B cell (primary cell): ENCODE results near the gene BBX. TPM values are rescaled to one million over a fixed set of nuclear protein-coding genes. Genes with fewer than 3 reads are reported as not detected.
"Not testable (repeated sequence)": the region's sequence is repeated elsewhere in the genome, so short reads cannot be mapped to it uniquely, and the experiment has no call there.

Experiments
- ATAC-seq: fragments of 200-7000 bp; cut with Tn5 transposase; one replicate; pipeline ENCODE4 v1.10.0; 2021; ENCODE audit warnings: low read depth, mild to moderate bottlenecking, moderate number of reproducible peaks, moderate library complexity
- CTCF ChIA-PET: fragments of 350-600 bp; sonication (Branson Sonifier 250); formaldehyde crosslinking; loops from one replicate; lab custom pipeline; 2021; ENCODE audit warnings: antibody characterized with exemption, inconsistent platforms; lab: Charles Lee
- POLR2A ChIA-PET: fragments of 350-600 bp; sonication (Branson Sonifier 250); formaldehyde crosslinking; loops from one replicate; lab custom pipeline; 2021; ENCODE audit warnings: antibody characterized with exemption; lab: Charles Lee
- DNase-seq: peaks from one replicate; pipeline ENCODE4 v3.0.0; 2013
- H2AFZ ChIP-seq: 2 replicates; pipeline ENCODE4 v1.6.1; 2012; ENCODE audit warnings: mild to moderate bottlenecking, low read depth, low read length; ENCODE audit not compliant: insufficient read depth, poor library complexity, severe bottlenecking
- H3K27ac ChIP-seq, 2 donors: 1 replicate in 1 of 2; 2 replicates in 1 of 2; pipeline ENCODE4 v1.5.1; 2012 to 2013; ENCODE audit warnings: low read length in 2 of 2, mild to moderate bottlenecking in 2 of 2, moderate library complexity in 1 of 2
- H3K27me3 ChIP-seq, 4 experiments: fragments of 200-600 bp in 1 of 4; sonication (generic) in 1 of 4; replicated peaks in 1 of 4; 1 replicate in 2 of 4; 2 replicates in 2 of 4; pipeline versions ENCODE4 v1.6.1 to v1.7.0; 2013 to 2016; ENCODE audit warnings: low read length in 3 of 4, mild to moderate bottlenecking in 2 of 4, mixed read lengths in 1 of 4, moderate library complexity in 1 of 4; ENCODE audit not compliant: insufficient read depth in 4 of 4, control insufficient read depth in 3 of 4; ENCODE audit errors: control extremely low read depth in 1 of 4
- H3K36me3 ChIP-seq, 2 experiments: replicated peaks in 1 of 2; 1 replicate in 1 of 2; 2 replicates in 1 of 2; pipeline versions ENCODE4 v1.6.1 to v1.7.1; 2013; ENCODE audit warnings: low read length in 1 of 2; ENCODE audit not compliant: insufficient read depth in 2 of 2, control insufficient read depth in 1 of 2; ENCODE audit errors: control extremely low read depth in 1 of 2, extremely low read depth in 1 of 2
- H3K4me1 ChIP-seq, 2 donors: fragments of 200-600 bp in 1 of 2; sonication (generic) in 1 of 2; 1 replicate in 1 of 2; 2 replicates in 1 of 2; pipeline versions ENCODE4 v1.5.1 to v1.6.1; 2013 to 2017; ENCODE audit warnings: low read length in 2 of 2; ENCODE audit not compliant: control insufficient read depth in 2 of 2, insufficient read depth in 2 of 2
- H3K4me2 ChIP-seq: replicated peaks from 2 replicates; pipeline ENCODE3; 2012; ENCODE audit warnings: mild to moderate bottlenecking, low read depth, low read length; ENCODE audit not compliant: poor library complexity, severe bottlenecking
- H3K4me3 ChIP-seq, 5 experiments: fragments of 200-600 bp in 1 of 5; sonication (generic) in 1 of 5; 1 replicate in 3 of 5; 2 replicates in 2 of 5; pipeline versions ENCODE4 v1.5.1 to v1.7.0; 2011 to 2016; ENCODE audit warnings: low read length in 4 of 5, mild to moderate bottlenecking in 4 of 5, low read depth in 2 of 5, control low read depth in 1 of 5, moderate library complexity in 1 of 5; ENCODE audit not compliant: insufficient read depth in 1 of 5; ENCODE audit errors: control extremely low read depth in 1 of 5, extremely low read depth in 1 of 5
- H3K79me2 ChIP-seq: fragments of 200-600 bp; sonication (generic); one replicate; pipeline ENCODE4 v1.6.0; 2016; ENCODE audit warnings: low read length; ENCODE audit not compliant: control insufficient read depth, insufficient read depth
- H3K9ac ChIP-seq: fragments of 200-600 bp; sonication (generic); 2 replicates; pipeline ENCODE4 v1.6.1; 2017; ENCODE audit warnings: mild to moderate bottlenecking, low read length, moderate library complexity
- H3K9me3 ChIP-seq, 3 donors: one replicate each; pipeline versions ENCODE4 v1.6.1 to v1.7.1; 2013; ENCODE audit warnings: low read length in 2 of 3; ENCODE audit not compliant: control insufficient read depth in 2 of 3, insufficient read depth in 1 of 3; ENCODE audit errors: control extremely low read depth in 1 of 3
- H4K20me1 ChIP-seq: 2 replicates; pipeline ENCODE4 v1.6.0; 2012; ENCODE audit warnings: mild to moderate bottlenecking, low read length; ENCODE audit not compliant: insufficient read depth, control insufficient read depth, poor library complexity, severe bottlenecking
- H3K27ac Mint-ChIP-seq: one replicate; pipeline ENCODE4 v1.8.0; 2021; ENCODE audit warnings: mixed read lengths
- H3K27me3 Mint-ChIP-seq: one replicate; pipeline ENCODE4 v1.8.0; 2021; ENCODE audit warnings: mixed read lengths
- H3K4me1 Mint-ChIP-seq: one replicate; pipeline ENCODE4 v1.8.0; 2021; ENCODE audit warnings: mixed read lengths
- H3K4me3 Mint-ChIP-seq: one replicate; pipeline ENCODE4 v1.8.0; 2021; ENCODE audit warnings: mixed read lengths
- H3K9me3 Mint-ChIP-seq: one replicate; pipeline ENCODE4 v1.8.0; 2022; ENCODE audit warnings: mixed read lengths; ENCODE audit not compliant: insufficient read depth
- CTCF ChIP-seq: fragments of 200-600 bp; IDR thresholded peaks from one replicate; pipeline ENCODE4 v1.8.0; 2022; ENCODE audit warnings: antibody characterized with exemption, mild to moderate bottlenecking
- EZH2 ChIP-seq: IDR thresholded peaks from 2 replicates; pipeline ENCODE4 v1.6.1; 2012; ENCODE audit warnings: borderline replicate concordance, low read depth, mild to moderate bottlenecking, moderate library complexity, low read length; ENCODE audit not compliant: insufficient read depth, poor library complexity, severe bottlenecking
- WGBS: methylation state at CpG from one replicate; pipeline ENCODE4 v1.1.5; 2013; ENCODE audit warnings: missing lambda C conversion rate; ENCODE audit not compliant: insufficient coverage; 5-methylcytosine and 5-hydroxymethylcytosine counted together
- intact Hi-C: fragments of 100-400 bp; cut with micrococcal nuclease; formaldehyde crosslinking; loops from one replicate; pipeline ENCODE4 v1.10.0; 2022
- polyA plus RNA-seq: library from polyadenylated mRNA; depleted of rRNA; stranded (reverse); fragments of >200 nt; gene quantifications from 2 replicates; pipeline ENCODE4 v1.2.3, GENCODE V29; 2012
- total RNA-seq, 2 donors: library from RNA; stranded (reverse); fragments of 120-200 nt in 1 of 2; gene quantifications; 1 replicate in 1 of 2; 2 replicates in 1 of 2; pipeline versions ENCODE4 v1.2.3 to v1.2.4, GENCODE V29; 2013 to 2022

The BBX gene
- total and polyA plus RNA-seq, 2 donors (not counting 1 experiment from before 2014, with no cell fraction given) = 27.8 to 133 TPM

GRCh38 chr3:107561980-107562379, 39.2 kb downstream of the BBX start:
- H3K4me3 Mint-ChIP-seq = no peak overlapping the region
- CTCF ChIA-PET = no interaction called here
- Histone ChIP-seq H3K36me3 (no peaks in the 10 kb centered on the region), H3K4me3 (no peak overlapping the region), H3K9me3 (no peaks in the 10 kb centered on the region), H3K4me2 (no peak overlapping the region), H3K4me1 (no peaks in the 10 kb centered on the region), H3K27ac (no peak overlapping the region), H2AFZ (no peak overlapping the region), H3K79me2 (peaks cover 67% of the 10 kb centered on the region), H3K27me3 (no peaks in the 10 kb centered on the region), H4K20me1 (peaks cover 49% of the 10 kb centered on the region), H3K9ac (no peak overlapping the region)
- DNase-seq = no peak
- ATAC-seq = no peak
- TF ChIP-seq EZH2 (no peak), CTCF (no peak)
- H3K27ac Mint-ChIP-seq = no peak overlapping the region
- WGBS = 100% methylated on average over 1 of the region's 6 CpGs
- intact Hi-C loops = no loop called here
- POLR2A ChIA-PET = no interaction called here
- no peaks in the 10 kb centered on the region for H3K27me3 Mint-ChIP-seq
- H3K4me1 Mint-ChIP-seq = peaks cover 51% of the 10 kb centered on the region
- H3K9me3 Mint-ChIP-seq = no peaks in the 10 kb centered on the region

GRCh38 chr3:107562969-107563529, 40.3 kb downstream of the BBX start:
- ATAC-seq = no peak
- H3K4me1 ChIP-seq = no peaks in the 10 kb centered on the region
- intact Hi-C loops = no loop called here
- H3K79me2 ChIP-seq = peaks cover 72% of the 10 kb centered on the region
- POLR2A ChIA-PET = no interaction called here
- CTCF ChIA-PET = no interaction called here
- no peak for DNase-seq
- Mint-ChIP-seq H3K9me3 (no peaks in the 10 kb centered on the region), H3K4me1 (peaks cover 49% of the 10 kb centered on the region), H3K27me3 (no peaks in the 10 kb centered on the region), H3K27ac (no peak overlapping the region), H3K4me3 (no peak overlapping the region)
- no peaks in the 10 kb centered on the region for H3K9me3 ChIP-seq
- no peak overlapping the region for H3K9ac ChIP-seq
- peaks cover 56% of the 10 kb centered on the region for H4K20me1 ChIP-seq
- no CpG with 5 or more reads among the region's 3 CpGs for WGBS
- H3K27ac ChIP-seq = no peak overlapping the region
- TF ChIP-seq CTCF = no peak
- TF ChIP-seq EZH2 = no peak
- H3K4me2 ChIP-seq = no peak overlapping the region
- no peak overlapping the region for H2AFZ ChIP-seq
- H3K36me3 ChIP-seq = no peaks in the 10 kb centered on the region
- no peak overlapping the region for H3K4me3 ChIP-seq
- no peaks in the 10 kb centered on the region for H3K27me3 ChIP-seq

GRCh38 chr3:107565244-107565643, 42.5 kb downstream of the BBX start:
- H3K4me1 ChIP-seq, H3K36me3 ChIP-seq, H3K27ac ChIP-seq, H3K9me3 Mint-ChIP-seq, H3K4me3 Mint-ChIP-seq, H3K27ac Mint-ChIP-seq, POLR2A ChIA-PET, intact Hi-C loops, DNase-seq, H3K9ac ChIP-seq, H3K4me3 ChIP-seq, H2AFZ ChIP-seq, ATAC-seq, H3K9me3 ChIP-seq, H3K4me2 ChIP-seq, H3K27me3 ChIP-seq, H3K27me3 Mint-ChIP-seq: not testable (repeated sequence)
- H3K79me2 ChIP-seq = peaks cover 73% of the 10 kb centered on the region
- CTCF ChIA-PET = interaction anchor here (1.1 kb wide), 1 partner anchor 9 kb away, joined by 3 read pairs; no protein-coding TSS in a partner anchor
- H4K20me1 ChIP-seq = peaks cover 59% of the 10 kb centered on the region
- 100% methylated on average over 1 of the region's 7 CpGs for WGBS
- H3K4me1 Mint-ChIP-seq = peaks cover 36% of the 10 kb centered on the region
